OCI-LY1 (cell line): ENCODE data around the gene MAP3K9.

Experiments used
- EZH2 ChIP-seq: fragments of 200-600 bp; sonication (generic), shearing (Covaris generic); IDR thresholded peaks from 2 replicates; pipeline ENCODE4 v1.8.0; 2017; ENCODE audit warnings: borderline replicate concordance, mixed run types, mild to moderate bottlenecking, antibody characterized with exemption, low read length, moderate library complexity, mixed read lengths
- TF ChIP-seq, protein P1 (sequence below): fragments of 200-600 bp; sonication (generic), shearing (Covaris generic); IDR thresholded peaks from 2 replicates; pipeline ENCODE4 v1.5.1; 2017; ENCODE audit warnings: mild to moderate bottlenecking, antibody characterized with exemption, low read length, moderate library complexity, mixed read lengths

DNA sequence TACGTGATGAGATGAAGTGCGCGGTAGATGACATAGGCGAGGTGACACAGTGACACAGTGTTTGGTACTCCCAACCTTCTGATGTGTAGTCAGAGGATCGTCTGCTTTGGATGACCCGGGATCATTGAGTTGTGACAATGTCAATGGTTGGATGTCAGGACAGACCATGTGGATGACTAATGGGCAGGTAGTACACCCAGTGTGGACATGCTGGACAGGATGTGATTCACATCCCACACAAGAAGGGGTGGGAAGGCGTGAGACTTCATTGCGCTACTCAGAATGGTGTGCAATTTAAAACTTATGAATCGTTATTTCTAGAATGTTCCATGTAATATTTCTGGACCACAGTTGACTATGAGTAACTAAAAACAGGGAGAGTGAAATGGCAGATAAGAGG lies 23.8 kb downstream of the MAP3K9 start:
- TF ChIP-seq, protein P1, sequence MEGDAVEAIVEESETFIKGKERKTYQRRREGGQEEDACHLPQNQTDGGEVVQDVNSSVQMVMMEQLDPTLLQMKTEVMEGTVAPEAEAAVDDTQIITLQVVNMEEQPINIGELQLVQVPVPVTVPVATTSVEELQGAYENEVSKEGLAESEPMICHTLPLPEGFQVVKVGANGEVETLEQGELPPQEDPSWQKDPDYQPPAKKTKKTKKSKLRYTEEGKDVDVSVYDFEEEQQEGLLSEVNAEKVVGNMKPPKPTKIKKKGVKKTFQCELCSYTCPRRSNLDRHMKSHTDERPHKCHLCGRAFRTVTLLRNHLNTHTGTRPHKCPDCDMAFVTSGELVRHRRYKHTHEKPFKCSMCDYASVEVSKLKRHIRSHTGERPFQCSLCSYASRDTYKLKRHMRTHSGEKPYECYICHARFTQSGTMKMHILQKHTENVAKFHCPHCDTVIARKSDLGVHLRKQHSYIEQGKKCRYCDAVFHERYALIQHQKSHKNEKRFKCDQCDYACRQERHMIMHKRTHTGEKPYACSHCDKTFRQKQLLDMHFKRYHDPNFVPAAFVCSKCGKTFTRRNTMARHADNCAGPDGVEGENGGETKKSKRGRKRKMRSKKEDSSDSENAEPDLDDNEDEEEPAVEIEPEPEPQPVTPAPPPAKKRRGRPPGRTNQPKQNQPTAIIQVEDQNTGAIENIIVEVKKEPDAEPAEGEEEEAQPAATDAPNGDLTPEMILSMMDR: no peak
- no peak for TF ChIP-seq EZH2
